Measurements from ENCODE around the gene SLC7A9.

SLC7A9 gene

DNA sequence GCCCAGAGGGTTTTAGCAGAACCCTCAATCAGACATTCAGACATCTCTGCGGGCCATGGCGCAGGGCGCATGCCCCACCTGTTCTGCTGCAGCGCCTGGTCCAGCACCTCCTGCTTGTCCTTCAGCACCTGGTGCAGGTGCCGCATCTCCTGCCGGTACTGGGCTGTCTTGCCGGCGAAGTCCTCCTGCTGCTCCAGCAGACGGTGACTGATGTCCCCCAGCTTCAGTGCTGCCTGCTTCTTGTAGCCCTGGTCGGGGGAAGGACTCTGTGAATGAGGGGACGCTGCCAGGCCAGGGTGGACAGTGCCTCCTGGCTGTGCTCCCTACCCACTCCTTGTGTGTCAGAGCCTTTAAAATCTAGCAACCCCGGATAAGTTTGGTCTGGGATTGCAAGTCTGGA is 12.2 kb upstream of the SLC7A9 start:
- DNase-seq (ENCODE audit: low read depth): no peak
- TF ChIP-seq, protein P1, sequence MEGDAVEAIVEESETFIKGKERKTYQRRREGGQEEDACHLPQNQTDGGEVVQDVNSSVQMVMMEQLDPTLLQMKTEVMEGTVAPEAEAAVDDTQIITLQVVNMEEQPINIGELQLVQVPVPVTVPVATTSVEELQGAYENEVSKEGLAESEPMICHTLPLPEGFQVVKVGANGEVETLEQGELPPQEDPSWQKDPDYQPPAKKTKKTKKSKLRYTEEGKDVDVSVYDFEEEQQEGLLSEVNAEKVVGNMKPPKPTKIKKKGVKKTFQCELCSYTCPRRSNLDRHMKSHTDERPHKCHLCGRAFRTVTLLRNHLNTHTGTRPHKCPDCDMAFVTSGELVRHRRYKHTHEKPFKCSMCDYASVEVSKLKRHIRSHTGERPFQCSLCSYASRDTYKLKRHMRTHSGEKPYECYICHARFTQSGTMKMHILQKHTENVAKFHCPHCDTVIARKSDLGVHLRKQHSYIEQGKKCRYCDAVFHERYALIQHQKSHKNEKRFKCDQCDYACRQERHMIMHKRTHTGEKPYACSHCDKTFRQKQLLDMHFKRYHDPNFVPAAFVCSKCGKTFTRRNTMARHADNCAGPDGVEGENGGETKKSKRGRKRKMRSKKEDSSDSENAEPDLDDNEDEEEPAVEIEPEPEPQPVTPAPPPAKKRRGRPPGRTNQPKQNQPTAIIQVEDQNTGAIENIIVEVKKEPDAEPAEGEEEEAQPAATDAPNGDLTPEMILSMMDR (conservative IDR thresholded peaks at IDR 0.05; ENCODE audit: low read depth, low read length): no peak
- no peak overlapping the region for H3K4me3 ChIP-seq (ENCODE audit: low read length)

DNA sequence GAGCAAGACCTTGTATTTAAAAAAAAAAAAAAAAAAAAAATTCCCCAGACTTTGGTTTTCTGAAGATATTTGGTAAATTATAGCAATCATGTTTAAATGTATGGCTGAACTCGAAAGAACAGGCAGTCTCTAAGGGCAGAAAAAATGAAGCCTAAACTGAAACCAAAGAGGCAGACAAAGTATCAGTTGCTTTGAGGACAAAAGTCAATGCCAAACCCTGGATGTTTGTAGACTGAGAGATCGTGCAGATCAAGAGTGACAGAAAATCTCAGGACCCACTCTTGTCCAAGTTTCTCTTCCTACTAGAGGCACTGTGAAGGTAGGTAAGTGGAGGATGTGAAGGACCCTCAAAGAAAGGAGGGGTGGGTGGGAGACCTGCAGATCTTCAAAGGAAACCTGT is 11.1 kb upstream of the SLC7A9 start:
- TF ChIP-seq, protein P1 (conservative IDR thresholded peaks at IDR 0.05; ENCODE audit: low read depth, low read length): no peak
- no peak for DNase-seq (ENCODE audit: low read depth)
- no peak overlapping the region for H3K4me3 ChIP-seq (ENCODE audit: low read length)

DNA sequence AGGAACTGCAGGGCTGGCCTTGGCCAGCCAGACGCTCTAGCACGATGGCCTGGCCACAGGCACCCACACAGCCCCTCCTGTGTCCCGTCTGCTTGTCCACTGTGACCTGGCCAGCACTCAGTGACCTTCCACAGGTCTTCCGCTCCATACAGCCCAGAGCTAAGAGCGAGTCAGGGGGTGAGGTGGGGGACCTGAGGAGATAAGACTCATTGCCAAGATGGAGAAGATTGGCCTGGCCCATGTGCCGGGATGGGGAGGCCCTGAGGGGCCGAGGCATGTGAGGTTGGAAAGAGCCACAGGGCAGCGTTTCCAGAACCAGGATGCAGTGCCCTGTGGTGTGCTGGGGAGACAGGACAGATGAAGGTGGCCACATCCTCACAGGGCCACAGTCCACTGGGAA is 10.2 kb upstream of the SLC7A9 start:
- H3K4me3 ChIP-seq (ENCODE audit: low read length): no peak overlapping the region
- TF ChIP-seq, protein P1 (conservative IDR thresholded peaks at IDR 0.05; ENCODE audit: low read depth, low read length): no peak
- DNase-seq (ENCODE audit: low read depth): no peak

DNA sequence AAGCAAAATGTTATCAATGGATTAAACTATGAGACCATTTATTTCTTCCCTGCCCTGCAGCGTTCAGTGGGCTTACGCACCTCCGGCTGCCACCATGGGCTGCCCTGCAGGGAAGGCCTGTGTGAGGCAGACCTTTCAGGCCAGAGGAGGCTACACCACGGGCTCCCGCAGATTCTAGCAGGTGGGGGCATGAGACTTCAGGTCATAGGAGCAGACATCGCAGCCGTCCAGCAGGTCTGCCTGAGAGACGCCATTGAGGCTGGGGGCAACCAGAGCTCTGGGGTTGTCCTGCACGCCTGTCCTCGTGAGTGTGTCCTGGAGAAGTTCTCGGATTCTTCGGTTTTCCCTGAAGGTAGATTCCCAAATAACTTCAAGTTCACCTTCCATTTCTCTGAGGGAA is 9.4 kb upstream of the SLC7A9 start:
- H3K4me3 ChIP-seq (ENCODE audit: low read length): no peak overlapping the region
- no peak for DNase-seq (ENCODE audit: low read depth)
- TF ChIP-seq, protein P1 (conservative IDR thresholded peaks at IDR 0.05; ENCODE audit: low read depth, low read length): no peak

DNA sequence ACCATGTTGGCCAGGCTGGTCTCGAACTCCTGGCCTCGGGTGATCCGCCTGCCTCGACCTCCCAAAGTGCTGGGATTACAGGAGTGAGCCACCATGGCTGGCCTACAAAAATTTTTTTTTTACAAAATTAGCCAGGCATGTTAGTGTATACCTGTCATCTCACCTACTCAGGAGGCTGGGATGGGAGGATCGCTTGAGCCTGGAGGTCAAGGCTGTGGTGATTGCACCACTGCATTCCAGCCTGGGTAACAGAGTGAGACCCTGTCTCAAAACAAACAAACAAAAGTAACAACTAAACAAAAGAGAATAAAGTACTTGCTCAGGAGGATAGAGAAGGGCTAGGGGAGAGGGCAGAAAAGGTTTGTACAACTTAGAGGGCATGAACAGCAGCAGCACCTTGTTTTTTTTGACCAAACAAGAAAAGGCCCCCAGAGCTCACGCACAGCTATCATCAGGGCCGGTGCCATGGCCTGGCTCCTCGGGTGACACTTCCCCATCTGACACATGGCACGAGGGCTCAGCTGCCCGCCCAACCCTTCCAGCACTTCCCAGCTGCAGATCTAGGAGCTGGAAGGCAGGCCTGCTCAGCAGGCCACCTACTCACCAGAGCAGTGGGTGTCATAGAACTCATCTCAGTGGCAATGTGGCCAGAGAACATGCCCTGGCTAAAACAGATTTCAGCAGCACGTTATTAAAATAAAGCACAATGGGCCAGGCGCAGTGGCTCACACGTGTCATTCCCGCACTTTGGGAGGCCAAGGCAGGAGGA is 8.6 kb upstream of the SLC7A9 start:
- no peak overlapping the region for H3K4me3 ChIP-seq (ENCODE audit: low read length)
- TF ChIP-seq, protein P1 (conservative IDR thresholded peaks at IDR 0.05; ENCODE audit: low read depth, low read length): no peak
- DNase-seq (ENCODE audit: low read depth): no peak

DNA sequence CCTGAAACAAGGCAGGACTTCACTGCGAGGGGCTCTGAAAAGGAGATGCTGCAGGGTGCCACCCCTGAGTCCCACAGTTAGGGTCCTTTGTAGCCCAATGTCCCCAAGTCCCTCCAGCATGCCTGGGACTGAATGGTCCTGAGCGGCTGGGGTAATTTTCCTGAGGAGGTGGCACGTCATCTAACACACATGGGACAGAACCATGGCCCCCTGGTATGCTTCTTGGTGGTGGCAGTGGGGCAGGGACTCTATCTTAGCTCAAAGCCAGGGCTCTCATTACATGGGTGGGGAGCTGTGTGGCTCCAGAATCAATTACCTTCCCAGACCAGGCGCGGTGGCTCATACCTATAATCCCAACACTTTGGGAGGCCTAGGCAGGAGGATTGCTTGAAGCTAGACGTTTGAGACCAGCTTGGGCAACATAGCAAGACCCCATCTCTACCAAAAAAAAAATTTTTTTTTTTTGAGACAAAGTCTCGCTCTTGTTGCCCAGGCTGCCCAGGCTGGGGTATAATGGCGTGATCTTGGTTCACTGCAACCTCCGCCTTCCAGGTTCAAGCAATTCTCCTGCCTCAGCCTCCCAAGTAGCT is 7.9 kb upstream of the SLC7A9 start:
- H3K4me3 ChIP-seq (ENCODE audit: low read length): no peak overlapping the region
- TF ChIP-seq, protein P1 (conservative IDR thresholded peaks at IDR 0.05; ENCODE audit: low read depth, low read length): no peak
- DNase-seq (ENCODE audit: low read depth): no peak

DNA sequence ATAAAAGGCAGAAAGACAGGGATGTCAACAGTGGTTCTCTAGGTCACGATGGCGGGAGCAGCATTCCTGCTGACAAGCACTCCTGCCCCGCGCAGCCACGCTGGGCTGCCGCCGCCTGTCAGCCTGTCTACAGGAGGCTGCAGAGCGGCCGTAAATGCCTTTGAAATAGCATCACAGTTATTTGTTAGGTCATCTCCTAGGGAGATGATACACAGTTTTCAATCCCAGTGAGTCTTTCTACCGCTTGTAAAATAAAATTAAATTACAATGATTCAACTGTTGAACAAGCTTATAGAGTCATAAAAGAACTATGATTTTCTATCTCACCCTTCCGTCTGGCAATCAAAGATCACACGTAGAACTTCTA is 7.3 kb upstream of the SLC7A9 start:
- no peak for DNase-seq (ENCODE audit: low read depth)
- TF ChIP-seq, protein P1 (conservative IDR thresholded peaks at IDR 0.05; ENCODE audit: low read depth, low read length): no peak
- no peak overlapping the region for H3K4me3 ChIP-seq (ENCODE audit: low read length)
